Measurements from ENCODE around the gene BCAR1. TPM values are rescaled to one million over a fixed set of nuclear protein-coding genes. Genes with fewer than 3 reads are reported as not detected.

BCAR1 gene
- total RNA-seq, 1 experiment from 2014 or later: 95.6 TPM

DNA sequence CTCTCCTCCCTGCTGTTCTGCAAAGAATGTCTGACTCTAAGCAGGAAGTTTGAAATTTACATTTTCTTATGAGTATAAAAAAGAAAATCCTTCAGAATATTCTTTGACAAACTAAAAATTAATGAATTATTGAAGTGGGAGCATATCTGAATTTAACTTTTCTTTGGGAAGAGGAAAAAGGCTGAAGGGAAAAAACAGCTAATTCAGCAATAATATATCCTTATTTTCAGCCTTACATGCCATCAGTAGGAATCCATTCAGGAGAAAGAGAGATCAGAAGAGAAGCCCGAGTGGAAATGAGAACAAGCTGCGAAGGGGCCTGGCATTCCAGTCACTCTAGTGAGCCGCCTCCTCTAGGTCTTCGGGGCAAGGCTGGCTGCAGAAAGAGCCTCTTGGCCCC is 41.7 kb upstream of the BCAR1 start (continued):
- TF ChIP-seq ZNF425 (CRISPR knock-in tag; conservative IDR thresholded peaks at IDR 0.05): no peak
- TF ChIP-seq, protein P1, sequence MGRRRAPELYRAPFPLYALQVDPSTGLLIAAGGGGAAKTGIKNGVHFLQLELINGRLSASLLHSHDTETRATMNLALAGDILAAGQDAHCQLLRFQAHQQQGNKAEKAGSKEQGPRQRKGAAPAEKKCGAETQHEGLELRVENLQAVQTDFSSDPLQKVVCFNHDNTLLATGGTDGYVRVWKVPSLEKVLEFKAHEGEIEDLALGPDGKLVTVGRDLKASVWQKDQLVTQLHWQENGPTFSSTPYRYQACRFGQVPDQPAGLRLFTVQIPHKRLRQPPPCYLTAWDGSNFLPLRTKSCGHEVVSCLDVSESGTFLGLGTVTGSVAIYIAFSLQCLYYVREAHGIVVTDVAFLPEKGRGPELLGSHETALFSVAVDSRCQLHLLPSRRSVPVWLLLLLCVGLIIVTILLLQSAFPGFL (CRISPR knock-in tag; IDR thresholded peaks at IDR 0.05; ENCODE audit: borderline replicate concordance): no peak
- no peak for TF ChIP-seq ZNF512 (CRISPR knock-in tag; IDR thresholded peaks at IDR 0.05; ENCODE audit: borderline replicate concordance)
- TF ChIP-seq CBFB (CRISPR knock-in tag; IDR thresholded peaks at IDR 0.05; ENCODE audit: low read depth): no peak
- no peak for TF ChIP-seq FOXP4 (CRISPR knock-in tag; IDR thresholded peaks at IDR 0.05)
- no peak for TF ChIP-seq ZNF671 (CRISPR knock-in tag; IDR thresholded peaks at IDR 0.05)
- TF ChIP-seq, protein P2, sequence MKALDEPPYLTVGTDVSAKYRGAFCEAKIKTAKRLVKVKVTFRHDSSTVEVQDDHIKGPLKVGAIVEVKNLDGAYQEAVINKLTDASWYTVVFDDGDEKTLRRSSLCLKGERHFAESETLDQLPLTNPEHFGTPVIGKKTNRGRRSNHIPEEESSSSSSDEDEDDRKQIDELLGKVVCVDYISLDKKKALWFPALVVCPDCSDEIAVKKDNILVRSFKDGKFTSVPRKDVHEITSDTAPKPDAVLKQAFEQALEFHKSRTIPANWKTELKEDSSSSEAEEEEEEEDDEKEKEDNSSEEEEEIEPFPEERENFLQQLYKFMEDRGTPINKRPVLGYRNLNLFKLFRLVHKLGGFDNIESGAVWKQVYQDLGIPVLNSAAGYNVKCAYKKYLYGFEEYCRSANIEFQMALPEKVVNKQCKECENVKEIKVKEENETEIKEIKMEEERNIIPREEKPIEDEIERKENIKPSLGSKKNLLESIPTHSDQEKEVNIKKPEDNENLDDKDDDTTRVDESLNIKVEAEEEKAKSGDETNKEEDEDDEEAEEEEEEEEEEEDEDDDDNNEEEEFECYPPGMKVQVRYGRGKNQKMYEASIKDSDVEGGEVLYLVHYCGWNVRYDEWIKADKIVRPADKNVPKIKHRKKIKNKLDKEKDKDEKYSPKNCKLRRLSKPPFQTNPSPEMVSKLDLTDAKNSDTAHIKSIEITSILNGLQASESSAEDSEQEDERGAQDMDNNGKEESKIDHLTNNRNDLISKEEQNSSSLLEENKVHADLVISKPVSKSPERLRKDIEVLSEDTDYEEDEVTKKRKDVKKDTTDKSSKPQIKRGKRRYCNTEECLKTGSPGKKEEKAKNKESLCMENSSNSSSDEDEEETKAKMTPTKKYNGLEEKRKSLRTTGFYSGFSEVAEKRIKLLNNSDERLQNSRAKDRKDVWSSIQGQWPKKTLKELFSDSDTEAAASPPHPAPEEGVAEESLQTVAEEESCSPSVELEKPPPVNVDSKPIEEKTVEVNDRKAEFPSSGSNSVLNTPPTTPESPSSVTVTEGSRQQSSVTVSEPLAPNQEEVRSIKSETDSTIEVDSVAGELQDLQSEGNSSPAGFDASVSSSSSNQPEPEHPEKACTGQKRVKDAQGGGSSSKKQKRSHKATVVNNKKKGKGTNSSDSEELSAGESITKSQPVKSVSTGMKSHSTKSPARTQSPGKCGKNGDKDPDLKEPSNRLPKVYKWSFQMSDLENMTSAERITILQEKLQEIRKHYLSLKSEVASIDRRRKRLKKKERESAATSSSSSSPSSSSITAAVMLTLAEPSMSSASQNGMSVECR (CRISPR knock-in tag; IDR thresholded peaks at IDR 0.05; ENCODE audit: borderline replicate concordance): no peak
- TF ChIP-seq HMGXB4 (CRISPR knock-in tag; IDR thresholded peaks at IDR 0.05): no peak
- no peak for TF ChIP-seq ERG (CRISPR knock-in tag; IDR thresholded peaks at IDR 0.05)
- no peak for TF ChIP-seq NR2C2 (CRISPR knock-in tag; IDR thresholded peaks at IDR 0.05)

DNA sequence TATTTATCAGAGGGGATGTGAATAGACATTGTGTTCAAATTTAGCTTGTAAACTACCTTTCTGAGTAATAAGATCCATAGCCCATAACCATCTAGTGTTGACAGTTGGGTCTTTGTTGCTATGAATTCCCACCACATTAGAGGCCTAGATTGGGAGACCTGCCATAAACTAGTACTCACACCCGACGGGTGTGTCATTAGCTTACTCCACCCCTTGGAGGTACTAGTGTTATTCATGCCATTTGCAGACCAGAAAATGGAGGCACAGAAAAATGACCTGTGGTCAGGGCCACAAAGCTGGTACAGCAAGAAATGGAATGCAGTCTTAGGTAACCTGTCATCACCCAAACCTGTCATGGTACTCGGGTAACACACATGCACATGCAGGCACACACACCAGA is 41.3 kb upstream of the BCAR1 start:
- ATAC-seq: no peak
- Mint-ChIP-seq H3K9me3 (no peaks in the 10 kb centered on the region), H3K27me3 (ENCODE audit: low read depth) (no peaks in the 10 kb centered on the region), H3K27ac (no peak overlapping the region), H3K4me1 (peaks cover 15% of the 10 kb centered on the region; the same call in 1 of the 2 replicates), H3K4me3 (no peak overlapping the region), H3K36me3 (peaks cover 38% of the 10 kb centered on the region)
- POLR2A ChIA-PET: interaction anchor here (1.1 kb wide), 1 partner anchor 11 kb away, joined by 3 read pairs; no protein-coding TSS in a partner anchor
- DNase-seq (ENCODE audit: low spot score): no peak
- CTCF ChIA-PET: interaction anchor here (1.1 to 1.2 kb wide), 2 partner anchors 9 to 59 kb away, joined by 3 read pairs; no protein-coding TSS in a partner anchor
- no peak for TF ChIP-seq IRF2 (CRISPR knock-in tag; IDR thresholded peaks at IDR 0.05; ENCODE audit: borderline replicate concordance, low read depth)
- no peak for TF ChIP-seq NR1H2 (CRISPR knock-in tag; IDR thresholded peaks at IDR 0.05)
- no peak for TF ChIP-seq NFYB (CRISPR knock-in tag; conservative IDR thresholded peaks at IDR 0.05; ENCODE audit: low read depth)
- no peak for TF ChIP-seq SP1 (CRISPR knock-in tag; conservative IDR thresholded peaks at IDR 0.05)
- no peak for TF ChIP-seq CREB1 (CRISPR knock-in tag; IDR thresholded peaks at IDR 0.05)
- TF ChIP-seq, protein P1 (CRISPR knock-in tag; IDR thresholded peaks at IDR 0.05; ENCODE audit: borderline replicate concordance): no peak
- TF ChIP-seq E2F4 (CRISPR knock-in tag; IDR thresholded peaks at IDR 0.05; ENCODE audit: borderline replicate concordance, low read depth): no peak

All from WTC11 (cell line).